IMR-90 (cell line): ENCODE measurements around the gene PARD3. TPM values are rescaled to one million over a fixed set of nuclear protein-coding genes. Genes with fewer than 3 reads are reported as not detected.

Experiments used
- ATAC-seq: fragments of 200-7000 bp; cut with Tn5 transposase; 2 replicates; pipeline ENCODE4 v1.9.1; 2020; ENCODE audit warnings: low read depth, mild to moderate bottlenecking, moderate library complexity
- BruUV-seq: library from RNA; stranded (reverse); fragments of 400-500 nt; replicated peaks from 2 replicates; lab custom pipeline; 2021; lab: Mats Ljungman, UMichigan
- CTCF ChIA-PET: fragments of 300-600 bp; formaldehyde crosslinking; extraction: SDS; loops from one replicate; lab custom pipeline; 2021; ENCODE audit warnings: antibody characterized with exemption; lab: Yijun Ruan, JAX
- POLR2A ChIA-PET: fragments of 300-600 bp; sonication (Branson Sonifier 250); formaldehyde crosslinking; loops from one replicate; lab custom pipeline; 2022; ENCODE audit warnings: antibody characterized with exemption; ENCODE audit not compliant: unreplicated experiment; lab: Charles Lee
- DNase-seq: peaks from one replicate; pipeline ENCODE4 v3.0.0; 2013
- H2AFZ ChIP-seq: replicated peaks from 2 replicates; pipeline ENCODE3; 2013; ENCODE audit warnings: low read length, mild to moderate bottlenecking; ENCODE audit not compliant: poor library complexity
- H2AK5ac ChIP-seq: 2 replicates; pipeline ENCODE4 v1.6.1; 2013; ENCODE audit warnings: low read depth, low read length, inconsistent platforms
- H2AK9ac ChIP-seq: replicated peaks from 2 replicates; pipeline ENCODE3; 2013; ENCODE audit warnings: mild to moderate bottlenecking, low read depth, low read length, moderate library complexity; ENCODE audit not compliant: poor library complexity
- H2BK120ac ChIP-seq: 2 replicates; pipeline ENCODE4 v1.6.1; 2013; ENCODE audit warnings: low read depth, low read length, inconsistent platforms
- H2BK15ac ChIP-seq: 3 replicates; pipeline ENCODE4 v1.6.1; 2013; ENCODE audit warnings: low read depth, low read length, inconsistent platforms
- H2BK20ac ChIP-seq: 2 replicates; pipeline ENCODE4 v1.6.1; 2013; ENCODE audit warnings: low read depth, mild to moderate bottlenecking, inconsistent platforms, low read length, moderate library complexity
- H2BK5ac ChIP-seq: 2 replicates; pipeline ENCODE4 v1.6.1; 2013; ENCODE audit warnings: mild to moderate bottlenecking, low read depth, low read length, inconsistent platforms; ENCODE audit not compliant: poor library complexity, severe bottlenecking
- H3K14ac ChIP-seq: replicated peaks from 2 replicates; pipeline ENCODE4 v1.6.1; 2013; ENCODE audit warnings: low read depth, low read length, inconsistent platforms
- H3K18ac ChIP-seq: 2 replicates; pipeline ENCODE4 v1.6.1; 2013; ENCODE audit warnings: low read depth, low read length, control low read depth
- H3K23ac ChIP-seq: 2 replicates; pipeline ENCODE4 v1.6.1; 2013; ENCODE audit warnings: low read depth, low read length, inconsistent platforms
- H3K27ac ChIP-seq: 2 replicates; pipeline ENCODE4 v1.5.1; 2013; ENCODE audit warnings: mild to moderate bottlenecking, control low read depth, low read length; ENCODE audit not compliant: insufficient read depth
- H3K27me3 ChIP-seq: 2 replicates; pipeline ENCODE4 v1.6.1; 2013; ENCODE audit warnings: low read length; ENCODE audit not compliant: control insufficient read depth, insufficient read depth
- H3K36me3 ChIP-seq: 2 replicates; pipeline ENCODE4 v1.6.1; 2013; ENCODE audit warnings: low read length, mixed read lengths; ENCODE audit not compliant: control insufficient read depth, insufficient read depth
- H3K4ac ChIP-seq: 2 replicates; pipeline ENCODE4 v1.6.1; 2013; ENCODE audit warnings: low read depth, low read length, inconsistent platforms
- H3K4me1 ChIP-seq: 2 replicates; pipeline ENCODE4 v1.6.1; 2013; ENCODE audit warnings: low read length, mixed read lengths; ENCODE audit not compliant: control insufficient read depth, insufficient read depth
- H3K4me2 ChIP-seq: 2 replicates; pipeline ENCODE4 v1.6.1; 2013; ENCODE audit warnings: low read depth, mild to moderate bottlenecking, control low read depth, low read length, moderate library complexity
- H3K4me3 ChIP-seq: 2 replicates; pipeline ENCODE4 v1.5.1; 2013; ENCODE audit warnings: low read depth, mild to moderate bottlenecking, control low read depth, low read length, moderate library complexity; ENCODE audit not compliant: insufficient read depth
- H3K56ac ChIP-seq: 2 replicates; pipeline ENCODE4 v1.6.1; 2013; ENCODE audit warnings: low read length, inconsistent platforms; ENCODE audit not compliant: insufficient read depth; ENCODE audit errors: extremely low read depth
- H3K79me1 ChIP-seq, 2 experiments: 2 replicates each; pipeline ENCODE4 v1.6.1; 2013; ENCODE audit warnings: low read length in 2 of 2, inconsistent platforms in 1 of 2, low read depth in 1 of 2
- H3K9ac ChIP-seq: 2 replicates; pipeline ENCODE4 v1.6.1; 2013; ENCODE audit warnings: low read depth, low read length, control low read depth
- H3K9me1 ChIP-seq: 2 replicates; pipeline ENCODE4 v1.6.1; 2013; ENCODE audit warnings: low read length, inconsistent platforms; ENCODE audit not compliant: insufficient read depth
- H3K9me3 ChIP-seq: 2 replicates; pipeline ENCODE4 v1.6.1; 2013; ENCODE audit warnings: low read length; ENCODE audit not compliant: control insufficient read depth, insufficient read depth
- H4K20me1 ChIP-seq: 2 replicates; pipeline ENCODE4 v1.6.1; 2013; ENCODE audit warnings: low read length, inconsistent platforms; ENCODE audit not compliant: insufficient read depth
- H4K5ac ChIP-seq: 2 replicates; pipeline ENCODE4 v1.6.1; 2013; ENCODE audit warnings: mild to moderate bottlenecking, low read depth, low read length, control low read depth
- H4K8ac ChIP-seq, 2 experiments: 2 replicates each; pipeline ENCODE4 v1.6.1; 2013; ENCODE audit warnings: low read depth in 2 of 2, low read length in 2 of 2, control low read depth in 1 of 2, inconsistent platforms in 1 of 2
- H4K91ac ChIP-seq: 2 replicates; pipeline ENCODE4 v1.6.1; 2013; ENCODE audit warnings: low read depth, low read length, inconsistent platforms; ENCODE audit not compliant: insufficient read depth
- BHLHE40 ChIP-seq: fragments of 150-350 bp; IDR thresholded peaks from 2 replicates; pipeline ENCODE4 v1.6.1; 2016; ENCODE audit warnings: mild to moderate bottlenecking, low read depth, low read length
- CHD1 ChIP-seq: IDR thresholded peaks from 2 replicates; pipeline ENCODE4 v1.6.1; 2012; ENCODE audit warnings: low read depth, low read length, improper control_type of control experiment
- FOS ChIP-seq: fragments of 150-350 bp; IDR thresholded peaks from 2 replicates; pipeline ENCODE4 v1.6.1; 2016; ENCODE audit warnings: low read depth, low read length
- MXI1 ChIP-seq: IDR thresholded peaks from 2 replicates; pipeline ENCODE4 v1.6.1; 2012; ENCODE audit warnings: low read depth, mild to moderate bottlenecking, low read length, moderate library complexity, borderline replicate concordance
- POLR2A ChIP-seq: IDR thresholded peaks from 2 replicates; pipeline ENCODE4 v1.6.1; 2012; ENCODE audit warnings: mild to moderate bottlenecking, low read depth, low read length
- RFX5 ChIP-seq: IDR thresholded peaks from 2 replicates; pipeline ENCODE4 v1.8.0; 2012; ENCODE audit warnings: low read depth, mild to moderate bottlenecking, low read length, moderate library complexity
- USF2 ChIP-seq: fragments of 150-350 bp; IDR thresholded peaks from 2 replicates; pipeline ENCODE4 v1.6.1; 2017; ENCODE audit warnings: mild to moderate bottlenecking, antibody characterized with exemption, low read length, low read depth
- WGBS, 2 experiments: methylation state at CpG; one replicate each; pipeline versions ENCODE4 v1.1.5 to v1.1.7; 2013; ENCODE audit warnings: missing lambda C conversion rate in 2 of 2; ENCODE audit not compliant: insufficient read length in 1 of 2; ENCODE audit errors: extremely low coverage in 2 of 2; 5-methylcytosine and 5-hydroxymethylcytosine counted together
- dilution Hi-C: fragments of 300-500 bp; cut with HindIII; formaldehyde crosslinking; loops from one replicate; pipeline ENCODE4 v1.14.3; 2018; ENCODE audit warnings: low sequenced_read_pairs; ENCODE audit not compliant: unreplicated experiment
- in situ Hi-C: fragments of 300-500 bp; cut with MboI; formaldehyde crosslinking; loops from 3 replicates; pipeline ENCODE4 v1.14.3; 2019; ENCODE audit warnings: low sequenced_read_pairs, inconsistent platforms, mixed read lengths
- intact Hi-C: fragments of 100-400 bp; cut with micrococcal nuclease; formaldehyde crosslinking; loops from 2 replicates; pipeline ENCODE4 v1.10.0; 2022
- polyA plus RNA-seq, 3 experiments: library from polyadenylated mRNA; depleted of rRNA; stranded (reverse); fragments of >200 nt; gene quantifications; 2 replicates each; pipeline ENCODE4 v1.2.3, GENCODE V29; 2012; ENCODE audit warnings: low replicate concordance in 1 of 3
- total RNA-seq: library from RNA; depleted of rRNA; stranded (reverse); fragments of >200 nt; gene quantifications from 2 replicates; pipeline ENCODE4 v1.2.3, GENCODE V29; 2012

PARD3 gene
- total and polyA plus RNA-seq, 2 of the 4 experiments (the other 2 are of a cell fraction), result 14.6 to 37.5 TPM

GRCh38 chr10:34744590-34744989 is 70.5 kb downstream of the PARD3 start:
- Histone ChIP-seq H3K4me3 (no peak overlapping the region), H2BK120ac (no peak overlapping the region), H4K20me1 (peaks cover 20% of the 10 kb centered on the region; the same call in 1 of the 2 replicates), H3K27me3 (no peaks in the 10 kb centered on the region), H2BK15ac (no peak overlapping the region), H3K9me3 (no peaks in the 10 kb centered on the region), H3K36me3 (no peaks in the 10 kb centered on the region), H3K9me1 (peaks cover 15% of the 10 kb centered on the region), H4K5ac (no peak overlapping the region), H3K4ac (no peak overlapping the region), H3K4me1 (peaks cover 4% of the 10 kb centered on the region), H4K8ac (no peak overlapping the region), H2AK9ac (no peak overlapping the region), H3K23ac (no peak overlapping the region), H4K91ac (no peak overlapping the region), H2BK20ac (no peak overlapping the region), H2AFZ (no peak overlapping the region), H3K79me1 (peaks cover 41 to 62% of the 10 kb centered on the region in 2 experiments), H2BK5ac (no peak overlapping the region), H3K9ac (no peak overlapping the region), H3K56ac (no peak overlapping the region), H3K27ac (no peak overlapping the region), H3K4me2 (no peak overlapping the region), H3K18ac (no peak overlapping the region), H3K14ac (no peak overlapping the region), H2AK5ac (no peak overlapping the region)
- POLR2A ChIA-PET, result no interaction called here
- TF ChIP-seq RFX5 (no peak), MXI1 (no peak), POLR2A (no peak), USF2 (no peak), BHLHE40 (no peak), CHD1 (no peak), FOS (no peak)
- intact Hi-C loops (no loop called here), dilution Hi-C loops (no loop called here), in situ Hi-C loops (no loop called here)
- WGBS, 2 experiments, result no CpG with 5 or more reads among the region's 3 CpGs
- ATAC-seq (no peak), DNase-seq (no peak)
- CTCF ChIA-PET, result no interaction called here
- BruUV-seq, result no TSS peak
